ENCODE data around the gene INTS13. TPM values are rescaled to one million over a fixed set of nuclear protein-coding genes. Genes with fewer than 3 reads are reported as not detected.
A peak's percentile ranks its signal among the peaks of the same experiment; 100 is the strongest.

Gene INTS13
- polyA plus RNA-seq, 1 of the 3 experiments (the other 2 are of a cell fraction), result 7.2 TPM

DNA sequence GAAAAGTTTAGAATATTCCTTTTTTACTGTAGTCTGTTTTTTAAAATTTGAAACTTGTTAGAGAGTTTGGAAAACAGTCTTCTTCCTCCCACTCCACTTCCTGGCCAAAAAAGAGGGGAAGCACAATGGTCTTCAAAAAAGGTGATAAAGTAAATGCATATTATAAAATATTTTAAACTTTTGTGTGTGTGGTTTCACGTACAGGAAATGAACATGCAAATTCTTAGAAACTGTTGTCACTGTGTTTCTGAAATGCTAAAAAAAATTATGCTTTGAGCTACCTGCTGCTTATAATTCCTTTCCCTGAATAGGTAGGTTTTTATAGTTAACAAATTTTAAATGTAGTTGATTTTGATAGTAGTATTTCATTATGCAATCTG, 3.4 kb upstream of the INTS13 start:
- 87% methylated on average over 1 of the region's 1 CpG for WGBS (ENCODE audit: low lambda C conversion rate)
- Histone ChIP-seq H3K4me1 (ENCODE audit: control insufficient read depth in 1 of 2, insufficient read depth in 2 of 2, low read depth in 1 of 2, low read length in 1 of 2) (peaks cover 12 to 15% of the 10 kb centered on the region in 2 experiments; a peak in 3 of 4 replicates), H3K36me3 (replicated peaks in 1 of 2; ENCODE audit: control insufficient read depth in 1 of 2, insufficient read depth in 2 of 2, low read length in 1 of 2) (no peaks in the 10 kb centered on the region), H3F3A (replicated peaks; ENCODE audit: insufficient read depth) (peaks cover 11% of the 10 kb centered on the region), H4K20me1 (ENCODE audit: insufficient read depth) (peaks cover 18% of the 10 kb centered on the region), H3K9ac (peak overlapping the region; percentile 2; the same call in 1 of the 2 replicates), H3K27me3 (ENCODE audit: insufficient read depth) (no peaks in the 10 kb centered on the region), H3K27ac (ENCODE audit: low read depth in 2 of 2, low read length in 1 of 2) (no peak overlapping the region), H3K4me2 (peak overlapping the region; percentile 23; the same call in 1 of the 2 replicates), H3K9me3 (peaks cover 11% of the 10 kb centered on the region), H3K79me2 (ENCODE audit: insufficient read depth) (peaks cover 91% of the 10 kb centered on the region), H3K4me3 (ENCODE audit: low read depth in 2 of 2, low read length in 1 of 2) (0 out of 4 replicates have a peak overlapping the region, but pooled peaks of 1 of the 2 experiments have one; percentile 96), H3K9me2 (no peaks in the 10 kb centered on the region; the same call in 1 of the 2 replicates), H2AFZ (ENCODE audit: low read depth) (no peak overlapping the region)
- TF ChIP-seq RCOR1 (IDR thresholded peaks at IDR 0.05; ENCODE audit: low read length) (no peak), EZH2phosphoT487 (IDR thresholded peaks at IDR 0.05; ENCODE audit: borderline replicate concordance, low read depth) (no peak), EP300 (IDR thresholded peaks at IDR 0.05; ENCODE audit: borderline replicate concordance in 1 of 2, low read depth in 1 of 2, low read length in 1 of 2) (no peak), SMC3 (IDR thresholded peaks at IDR 0.05; ENCODE audit: low read depth, low read length) (no peak), USF1 (IDR thresholded peaks at IDR 0.05; ENCODE audit: borderline replicate concordance, low read depth) (no peak), RAD21 (IDR thresholded peaks at IDR 0.05; ENCODE audit: low read length) (no peak), POLR2AphosphoS5 (IDR thresholded peaks at IDR 0.05; ENCODE audit: low read depth, low read length) (no peak), CHD2 (IDR thresholded peaks at IDR 0.05; ENCODE audit: low read length, partially characterized antibody) (no peak), TCF12 (IDR thresholded peaks at IDR 0.05) (no peak), FOXM1 (IDR thresholded peaks at IDR 0.05; ENCODE audit: low read depth) (no peak), REST (IDR thresholded peaks at IDR 0.05; ENCODE audit: low read depth, low read length) (no peak), CTCF (IDR thresholded peaks at IDR 0.05) (no peak), FOXJ3 (CRISPR knock-in tag; IDR thresholded peaks at IDR 0.05) (no peak), MXI1 (IDR thresholded peaks at IDR 0.05; ENCODE audit: low read depth, low read length) (no peak), SIN3A (IDR thresholded peaks at IDR 0.05; ENCODE audit: borderline replicate concordance, low read depth, low read length) (no peak), GABPA (IDR thresholded peaks at IDR 0.05; ENCODE audit: low read depth) (no peak), NRF1 (IDR thresholded peaks at IDR 0.05; ENCODE audit: low read depth, low read length) (no peak)
- TF ChIP-seq, protein P1, sequence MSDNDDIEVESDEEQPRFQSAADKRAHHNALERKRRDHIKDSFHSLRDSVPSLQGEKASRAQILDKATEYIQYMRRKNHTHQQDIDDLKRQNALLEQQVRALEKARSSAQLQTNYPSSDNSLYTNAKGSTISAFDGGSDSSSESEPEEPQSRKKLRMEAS (IDR thresholded peaks at IDR 0.05; ENCODE audit: low read depth), result no peak
- TF ChIP-seq, protein P2, sequence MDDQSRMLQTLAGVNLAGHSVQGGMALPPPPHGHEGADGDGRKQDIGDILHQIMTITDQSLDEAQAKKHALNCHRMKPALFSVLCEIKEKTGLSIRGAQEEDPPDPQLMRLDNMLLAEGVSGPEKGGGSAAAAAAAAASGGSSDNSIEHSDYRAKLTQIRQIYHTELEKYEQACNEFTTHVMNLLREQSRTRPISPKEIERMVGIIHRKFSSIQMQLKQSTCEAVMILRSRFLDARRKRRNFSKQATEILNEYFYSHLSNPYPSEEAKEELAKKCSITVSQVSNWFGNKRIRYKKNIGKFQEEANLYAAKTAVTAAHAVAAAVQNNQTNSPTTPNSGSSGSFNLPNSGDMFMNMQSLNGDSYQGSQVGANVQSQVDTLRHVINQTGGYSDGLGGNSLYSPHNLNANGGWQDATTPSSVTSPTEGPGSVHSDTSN (IDR thresholded peaks at IDR 0.05), result no peak
- ChIA-PET POLR2A (no interaction called here), CTCF (interaction anchor here (0.6 to 2.3 kb wide), 2 partner anchors 75 to 929 kb away, joined by 3 to 4 read pairs; no protein-coding TSS in a partner anchor)
- no peak for DNase-seq

All from SK-N-SH (cell line).